SU-DHL-6 (cell line): ENCODE data around the gene MXD1.

Experiments
- EZH2phosphoT487 ChIP-seq: fragments of 200-600 bp; sonication (generic), shearing (Covaris generic); conservative IDR thresholded peaks from 2 replicates; pipeline ENCODE4 v1.6.1; 2018; ENCODE audit warnings: mild to moderate bottlenecking, antibody characterized with exemption, low read length, moderate library complexity, mixed read lengths
- TF ChIP-seq, protein P1 (sequence below): fragments of 200-600 bp; sonication (generic); IDR thresholded peaks from one replicate; pipeline ENCODE4 v1.5.1; 2017; ENCODE audit warnings: antibody characterized with exemption, mild to moderate bottlenecking, low read length, moderate library complexity; ENCODE audit not compliant: insufficient read depth, poor library complexity, severe bottlenecking

DNA sequence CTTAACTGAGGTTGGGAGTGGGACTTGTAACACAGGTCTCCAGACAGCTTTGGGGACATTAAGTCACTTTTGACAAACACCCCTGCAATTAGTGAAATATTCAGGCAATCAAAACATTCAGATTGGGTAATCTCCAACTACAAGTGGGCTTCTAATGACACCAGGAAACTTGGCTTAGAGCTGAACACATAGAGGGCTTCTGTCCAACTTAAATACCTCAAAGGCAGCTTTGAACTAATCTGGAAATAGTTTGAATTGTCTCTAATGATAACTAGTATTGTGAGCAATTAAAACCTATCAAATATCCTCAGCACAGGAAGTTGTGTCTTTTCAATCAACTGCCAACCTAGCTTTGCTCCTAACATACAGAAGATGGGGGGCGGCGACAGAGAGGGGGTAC lies 51.6 kb downstream of the MXD1 start:
- TF ChIP-seq, protein P1, sequence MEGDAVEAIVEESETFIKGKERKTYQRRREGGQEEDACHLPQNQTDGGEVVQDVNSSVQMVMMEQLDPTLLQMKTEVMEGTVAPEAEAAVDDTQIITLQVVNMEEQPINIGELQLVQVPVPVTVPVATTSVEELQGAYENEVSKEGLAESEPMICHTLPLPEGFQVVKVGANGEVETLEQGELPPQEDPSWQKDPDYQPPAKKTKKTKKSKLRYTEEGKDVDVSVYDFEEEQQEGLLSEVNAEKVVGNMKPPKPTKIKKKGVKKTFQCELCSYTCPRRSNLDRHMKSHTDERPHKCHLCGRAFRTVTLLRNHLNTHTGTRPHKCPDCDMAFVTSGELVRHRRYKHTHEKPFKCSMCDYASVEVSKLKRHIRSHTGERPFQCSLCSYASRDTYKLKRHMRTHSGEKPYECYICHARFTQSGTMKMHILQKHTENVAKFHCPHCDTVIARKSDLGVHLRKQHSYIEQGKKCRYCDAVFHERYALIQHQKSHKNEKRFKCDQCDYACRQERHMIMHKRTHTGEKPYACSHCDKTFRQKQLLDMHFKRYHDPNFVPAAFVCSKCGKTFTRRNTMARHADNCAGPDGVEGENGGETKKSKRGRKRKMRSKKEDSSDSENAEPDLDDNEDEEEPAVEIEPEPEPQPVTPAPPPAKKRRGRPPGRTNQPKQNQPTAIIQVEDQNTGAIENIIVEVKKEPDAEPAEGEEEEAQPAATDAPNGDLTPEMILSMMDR = no peak
- TF ChIP-seq EZH2phosphoT487 = no peak
